ENCODE results near the gene KLHL29. TPM values are rescaled to one million over a fixed set of nuclear protein-coding genes. Genes with fewer than 3 reads are reported as not detected.

Gene KLHL29
- total and polyA plus RNA-seq, 4 donors, result 0.29 to 2.3 (median 0.68) TPM

- 88% methylated on average over 9 of the region's 9 CpGs for WGBS
- no peak for TF ChIP-seq NR2F2 (IDR thresholded peaks at IDR 0.05)
- no peak for TF ChIP-seq FOXA2 (IDR thresholded peaks at IDR 0.05)
- no peak for TF ChIP-seq GABPA (IDR thresholded peaks at IDR 0.05 in 1 of 2, conservative IDR thresholded peaks at IDR 0.05 in 1 of 2)
- TF ChIP-seq HNF4G (IDR thresholded peaks at IDR 0.05), result no peak
- TF ChIP-seq CTCF (IDR thresholded peaks at IDR 0.05; ENCODE audit: low read depth, low read length, missing input control), result no peak
- no peak for TF ChIP-seq FOXA1 (IDR thresholded peaks at IDR 0.05)
- TF ChIP-seq RXRA (IDR thresholded peaks at IDR 0.05), result no peak
- no peak for TF ChIP-seq ZBTB33 (IDR thresholded peaks at IDR 0.05)
- no peak for TF ChIP-seq ATF3 (IDR thresholded peaks at IDR 0.05)
- no peaks in the 10 kb centered on the region for H3K27me3 ChIP-seq (ENCODE audit: control insufficient read depth in 4 of 4, insufficient read depth in 4 of 4, low read length in 3 of 4)
- no peaks in the 10 kb centered on the region for H3K36me3 ChIP-seq (ENCODE audit: control insufficient read depth in 4 of 4, insufficient read depth in 3 of 4, low read depth in 1 of 4, low read length in 3 of 4)
- H3K4me3 ChIP-seq (ENCODE audit: low read depth in 1 of 3, low read length in 3 of 3), result no peak overlapping the region
- H3K9ac ChIP-seq (ENCODE audit: low read depth in 1 of 2, low read length in 2 of 2), result no peak overlapping the region
- no peaks in the 10 kb centered on the region for H3K4me1 ChIP-seq (ENCODE audit: control insufficient read depth in 4 of 4, insufficient read depth in 4 of 4, low read length in 3 of 4)
- no peak for DNase-seq (ENCODE audit: low spot score)
- no peaks in the 10 kb centered on the region for H3K9me3 ChIP-seq (ENCODE audit: control insufficient read depth in 4 of 4, low read length in 3 of 4)
- no peak overlapping the region for H3K27ac ChIP-seq (ENCODE audit: low read depth in 1 of 2, low read length in 2 of 2)
These were observed 26.9 kb downstream of the KLHL29 start for GRCh38 chr2:23411752-23412431.

- Histone ChIP-seq H3K36me3 (ENCODE audit: control insufficient read depth in 4 of 4, insufficient read depth in 3 of 4, low read depth in 1 of 4, low read length in 3 of 4) (no peaks in the 10 kb centered on the region), H3K4me3 (ENCODE audit: low read depth in 1 of 3, low read length in 3 of 3) (no peak overlapping the region), H3K9ac (ENCODE audit: low read depth in 1 of 2, low read length in 2 of 2) (no peak overlapping the region), H3K27me3 (ENCODE audit: control insufficient read depth in 4 of 4, insufficient read depth in 4 of 4, low read length in 3 of 4) (no peaks in the 10 kb centered on the region), H3K4me1 (ENCODE audit: control insufficient read depth in 4 of 4, insufficient read depth in 4 of 4, low read length in 3 of 4) (no peaks in the 10 kb centered on the region), H3K9me3 (ENCODE audit: control insufficient read depth in 4 of 4, low read length in 3 of 4) (no peaks in the 10 kb centered on the region), H3K27ac (ENCODE audit: low read depth in 1 of 2, low read length in 2 of 2) (no peak overlapping the region)
- no peak for DNase-seq (ENCODE audit: low spot score)
- no peak for TF ChIP-seq CTCF (IDR thresholded peaks at IDR 0.05; ENCODE audit: low read depth, low read length, missing input control)
- no peak for TF ChIP-seq JUND (IDR thresholded peaks at IDR 0.05)
- no peak for TF ChIP-seq FOXA1 (IDR thresholded peaks at IDR 0.05)
- no peak for TF ChIP-seq GABPA (IDR thresholded peaks at IDR 0.05 in 1 of 2, conservative IDR thresholded peaks at IDR 0.05 in 1 of 2)
- no peak for TF ChIP-seq FOXA2 (IDR thresholded peaks at IDR 0.05)
- TF ChIP-seq EGR1 (IDR thresholded peaks at IDR 0.05; ENCODE audit: low read depth in 2 of 2), result no peak
- no peak for TF ChIP-seq YY1 (IDR thresholded peaks at IDR 0.05)
- TF ChIP-seq ATF3 (IDR thresholded peaks at IDR 0.05), result no peak
- TF ChIP-seq SP1 (IDR thresholded peaks at IDR 0.05), result no peak
- no peak for TF ChIP-seq NR2F2 (IDR thresholded peaks at IDR 0.05)
- no peak for TF ChIP-seq HNF4A (conservative IDR thresholded peaks at IDR 0.05)
- TF ChIP-seq HNF4G (IDR thresholded peaks at IDR 0.05), result no peak
- WGBS, result 76% methylated on average over 11 of the region's 11 CpGs
These were observed 27.7 kb downstream of the KLHL29 start for GRCh38 chr2:23412556-23413155.

Data from liver (tissue), 9 donors.